Brain microvascular endothelial cell (primary cell): ENCODE results near the gene YY1AP1.
"Not testable (repeated sequence)": the region's sequence is repeated elsewhere in the genome, so short reads cannot be mapped to it uniquely, and the experiment has no call there.

Source experiments
- DNase-seq: peaks from one replicate; pipeline ENCODE4 v3.0.0-alpha.2; 2020
- H3K27ac ChIP-seq: fragments of 250-450 bp; sonication (Bioruptor Pico); 2 replicates; pipeline ENCODE4 v1.5.1; 2020; ENCODE audit warnings: mild to moderate bottlenecking, moderate library complexity
- H3K27me3 ChIP-seq: fragments of 250-450 bp; sonication (Bioruptor Pico); replicated peaks from 2 replicates; pipeline ENCODE4 v1.5.1; 2020; ENCODE audit warnings: mild to moderate bottlenecking
- H3K36me3 ChIP-seq: fragments of 250-450 bp; sonication (Bioruptor Pico); replicated peaks from 2 replicates; pipeline ENCODE4 v1.5.1; 2020; ENCODE audit warnings: mild to moderate bottlenecking
- H3K4me3 ChIP-seq: 2 replicates; pipeline ENCODE4 v1.5.1; 2011; ENCODE audit warnings: low read depth, mild to moderate bottlenecking, control low read depth, low read length, moderate library complexity
- in situ Hi-C: cut with HindIII; loops from 2 replicates; pipeline ENCODE4 v1.10.0; 2017; ENCODE audit warnings: low sequenced_read_pairs, low pct_ligation_motif_present
- TF ChIP-seq, protein P1 (sequence below): IDR thresholded peaks from 2 replicates; pipeline ENCODE4 v1.5.1; 2011; ENCODE audit warnings: low read depth, mild to moderate bottlenecking, moderate library complexity, low read length, control low read depth, inconsistent platforms; ENCODE audit errors: missing control alignments

YY1AP1 gene

DNA sequence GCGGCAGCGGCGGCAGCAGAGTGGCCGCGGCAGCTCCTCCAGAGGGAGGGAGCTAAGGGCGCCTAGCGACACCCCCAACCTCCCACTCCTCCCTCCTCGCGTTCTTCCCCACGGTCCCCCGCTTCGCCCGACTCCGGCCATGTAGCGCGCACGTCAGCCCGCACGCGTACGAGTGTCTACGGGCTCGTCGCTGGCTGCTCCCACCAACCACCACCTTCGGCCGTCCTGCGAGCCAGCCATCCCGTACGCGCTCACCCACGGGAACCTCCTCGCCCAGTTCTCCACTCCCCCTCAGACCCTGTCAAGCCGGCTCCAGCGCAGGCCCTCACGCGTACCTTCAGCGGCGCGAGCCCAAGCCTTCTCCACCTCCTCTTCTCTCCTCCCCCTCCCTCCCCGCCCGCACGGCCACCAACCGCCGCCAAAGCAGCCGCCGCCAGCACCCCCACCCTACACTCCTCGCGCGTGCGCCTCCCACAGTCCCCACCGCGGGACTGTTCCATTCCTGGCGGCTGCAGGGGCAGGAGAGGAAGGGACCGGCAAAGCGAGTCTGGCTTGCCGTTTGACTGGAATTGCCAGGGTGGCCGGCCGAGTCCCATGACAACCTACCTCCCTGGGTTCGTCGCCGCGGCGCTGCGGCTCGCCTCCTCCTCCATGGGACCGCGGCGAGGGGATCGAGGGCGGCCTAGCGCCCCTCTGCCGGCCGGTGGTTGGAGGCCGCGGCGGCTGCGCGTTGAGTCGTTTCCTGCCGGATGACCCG, at the start of gene YY1AP1:
YY1AP1 (minus strand) TSS at position 451 of the 757 bp plus-strand sequence. CDS start 8,338 bp downstream, outside the sequence.
- TF ChIP-seq, protein P1, sequence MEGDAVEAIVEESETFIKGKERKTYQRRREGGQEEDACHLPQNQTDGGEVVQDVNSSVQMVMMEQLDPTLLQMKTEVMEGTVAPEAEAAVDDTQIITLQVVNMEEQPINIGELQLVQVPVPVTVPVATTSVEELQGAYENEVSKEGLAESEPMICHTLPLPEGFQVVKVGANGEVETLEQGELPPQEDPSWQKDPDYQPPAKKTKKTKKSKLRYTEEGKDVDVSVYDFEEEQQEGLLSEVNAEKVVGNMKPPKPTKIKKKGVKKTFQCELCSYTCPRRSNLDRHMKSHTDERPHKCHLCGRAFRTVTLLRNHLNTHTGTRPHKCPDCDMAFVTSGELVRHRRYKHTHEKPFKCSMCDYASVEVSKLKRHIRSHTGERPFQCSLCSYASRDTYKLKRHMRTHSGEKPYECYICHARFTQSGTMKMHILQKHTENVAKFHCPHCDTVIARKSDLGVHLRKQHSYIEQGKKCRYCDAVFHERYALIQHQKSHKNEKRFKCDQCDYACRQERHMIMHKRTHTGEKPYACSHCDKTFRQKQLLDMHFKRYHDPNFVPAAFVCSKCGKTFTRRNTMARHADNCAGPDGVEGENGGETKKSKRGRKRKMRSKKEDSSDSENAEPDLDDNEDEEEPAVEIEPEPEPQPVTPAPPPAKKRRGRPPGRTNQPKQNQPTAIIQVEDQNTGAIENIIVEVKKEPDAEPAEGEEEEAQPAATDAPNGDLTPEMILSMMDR = no peak
- in situ Hi-C loops = no loop called here
- H3K27me3 ChIP-seq = no peaks in the 10 kb centered on the region
- peaks cover 16% of the 10 kb centered on the region for H3K36me3 ChIP-seq
- DNase-seq = peak; percentile 72
- peak within 1 kb of the TSS; percentile 96 for H3K4me3 ChIP-seq
- H3K27ac ChIP-seq = peak within 1 kb of the TSS; percentile 100

DNA sequence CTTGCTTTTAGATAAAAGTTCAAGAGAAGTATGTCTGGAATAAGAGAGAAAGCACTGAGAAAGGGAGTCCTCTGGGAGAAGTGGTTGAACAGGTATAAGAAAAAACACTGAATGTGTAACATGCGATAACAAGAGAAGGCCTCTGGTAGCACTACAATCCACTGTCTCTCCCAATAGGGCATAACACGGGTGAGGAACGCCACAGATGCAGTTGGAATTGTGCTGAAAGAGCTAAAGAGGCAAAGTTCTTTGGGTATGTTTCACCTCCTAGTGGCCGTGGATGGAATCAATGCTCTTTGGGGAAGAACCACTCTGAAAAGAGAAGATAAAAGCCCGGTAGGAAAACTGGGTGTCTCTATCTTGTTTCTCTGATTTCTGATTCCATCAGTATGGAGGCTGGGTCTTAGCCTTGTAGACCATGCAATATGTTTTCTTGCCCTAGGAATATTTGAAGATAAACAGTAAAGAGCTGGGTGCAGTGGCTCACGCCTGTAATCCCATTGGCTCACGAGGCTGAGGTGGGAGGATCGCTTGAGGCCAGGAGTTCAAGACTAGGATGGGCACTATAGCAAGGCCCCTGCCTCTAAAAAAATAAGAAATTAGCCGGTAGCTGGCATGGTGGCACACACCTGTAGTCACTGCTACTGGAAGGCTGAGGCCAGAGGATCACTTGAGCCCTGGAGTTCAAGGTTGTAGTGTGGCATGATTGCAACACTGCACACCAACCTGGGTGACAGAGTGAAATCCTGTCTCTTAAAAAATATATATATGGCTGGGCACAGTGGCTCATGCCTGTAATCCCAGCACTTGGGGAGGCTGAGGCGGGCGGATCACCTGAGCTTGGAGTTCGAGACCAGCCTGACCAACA, 40.7 kb upstream of the YY1AP1 start:
- no peaks in the 10 kb centered on the region for H3K27me3 ChIP-seq

GRCh38 chr1:155725142-155725541, 36.6 kb upstream of the YY1AP1 start:
- DNase-seq = no peak
- H3K27ac ChIP-seq = no peak overlapping the region
- in situ Hi-C loops = no loop called here
- H3K27me3 ChIP-seq = no peaks in the 10 kb centered on the region
- H3K4me3 ChIP-seq = no peak overlapping the region
- peaks cover 31% of the 10 kb centered on the region for H3K36me3 ChIP-seq
- TF ChIP-seq, protein P1 = no peak

More for the DNA sequence above, 40.7 kb upstream of the YY1AP1 start:
- in situ Hi-C loops = no loop called here
- peaks cover 49% of the 10 kb centered on the region for H3K36me3 ChIP-seq
- TF ChIP-seq, protein P1 = peak; percentile 80
- no peak overlapping the region for H3K4me3 ChIP-seq
- H3K27ac ChIP-seq = no peak overlapping the region
- peak; percentile 68 for DNase-seq

DNA sequence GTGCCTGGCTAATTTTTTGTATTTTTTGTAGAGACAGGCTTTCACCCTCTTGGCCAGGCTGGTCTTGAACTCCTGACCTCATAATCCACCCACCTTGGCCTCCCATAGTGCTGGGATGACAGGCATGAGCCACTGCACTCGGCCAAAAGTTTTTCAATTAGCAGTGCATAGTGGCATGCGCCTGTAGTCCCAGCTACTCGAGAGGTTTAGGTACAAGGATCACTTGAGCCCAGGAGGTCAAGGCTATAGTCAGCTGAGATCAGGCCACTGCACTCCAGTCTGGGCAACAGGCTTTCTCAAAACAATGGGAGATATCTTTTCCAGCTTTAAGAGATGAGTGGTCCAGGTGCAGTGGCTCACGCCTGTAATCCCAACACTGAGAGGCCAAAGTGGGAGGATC, 31.1 kb upstream of the YY1AP1 start:
- no peaks in the 10 kb centered on the region for H3K27me3 ChIP-seq
- no peak overlapping the region for H3K4me3 ChIP-seq
- TF ChIP-seq, protein P1 = no peak
- no peak for DNase-seq
- peaks cover 12% of the 10 kb centered on the region for H3K36me3 ChIP-seq
- in situ Hi-C loops = no loop called here
- H3K27ac ChIP-seq = no peak overlapping the region

GRCh38 chr1:155718524-155719115, 30.0 kb upstream of the YY1AP1 start:
- H3K4me3 ChIP-seq, in situ Hi-C loops, H3K27ac ChIP-seq, H3K27me3 ChIP-seq, DNase-seq: not testable (repeated sequence)
- H3K36me3 ChIP-seq = peaks cover 14% of the 10 kb centered on the region

DNA sequence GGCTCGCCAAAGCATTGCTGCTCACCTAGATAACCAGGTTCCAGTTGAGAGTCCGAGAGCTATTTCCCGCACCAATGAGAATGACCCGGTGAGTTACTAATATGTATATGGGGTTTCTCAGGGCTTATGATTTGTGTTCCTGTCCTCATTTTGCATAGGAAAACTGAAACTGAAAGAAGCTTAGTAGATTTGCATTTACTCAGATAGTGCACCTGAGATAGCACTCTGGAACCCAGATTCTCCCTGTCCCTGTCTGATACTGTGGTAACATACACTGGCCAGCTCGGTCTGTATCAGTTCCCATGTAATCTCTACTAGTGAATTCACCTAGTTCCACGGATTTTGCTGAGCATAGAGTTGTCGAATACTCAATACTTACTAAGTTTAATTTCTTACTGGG, 28.5 kb upstream of the YY1AP1 start:
- in situ Hi-C loops = no loop called here
- no peak for DNase-seq
- H3K4me3 ChIP-seq = no peak overlapping the region
- H3K27ac ChIP-seq = no peak overlapping the region
- peaks cover 20% of the 10 kb centered on the region for H3K36me3 ChIP-seq
- H3K27me3 ChIP-seq = no peaks in the 10 kb centered on the region
- TF ChIP-seq, protein P1 = no peak
